Measurements from ENCODE around the gene MESP2.
A peak's percentile ranks its signal among the peaks of the same experiment; 100 is the strongest.

MESP2 gene

GRCh38 chr15:89776274-89777072 lies at the start of gene MESP2:
Gene MESP2, plus strand, starts transcription at chr15:89776332. Its CDS starts 26 bp downstream, at chr15:89776358.
- DNase-seq (ENCODE audit: low read depth), result peak; percentile 76
- TF ChIP-seq CTCF (conservative IDR thresholded peaks at IDR 0.05; ENCODE audit: low read length), result peak; percentile 43
- peak within 1 kb of the TSS; percentile 58 for H3K4me3 ChIP-seq (ENCODE audit: low read length)

GRCh38 chr15:89728254-89728653 lies 47.9 kb upstream of the MESP2 start:
- no peak for TF ChIP-seq CTCF (conservative IDR thresholded peaks at IDR 0.05; ENCODE audit: low read length)
- DNase-seq (ENCODE audit: low read depth), result peak; percentile 69
- no peak overlapping the region for H3K4me3 ChIP-seq (ENCODE audit: low read length)

DNA sequence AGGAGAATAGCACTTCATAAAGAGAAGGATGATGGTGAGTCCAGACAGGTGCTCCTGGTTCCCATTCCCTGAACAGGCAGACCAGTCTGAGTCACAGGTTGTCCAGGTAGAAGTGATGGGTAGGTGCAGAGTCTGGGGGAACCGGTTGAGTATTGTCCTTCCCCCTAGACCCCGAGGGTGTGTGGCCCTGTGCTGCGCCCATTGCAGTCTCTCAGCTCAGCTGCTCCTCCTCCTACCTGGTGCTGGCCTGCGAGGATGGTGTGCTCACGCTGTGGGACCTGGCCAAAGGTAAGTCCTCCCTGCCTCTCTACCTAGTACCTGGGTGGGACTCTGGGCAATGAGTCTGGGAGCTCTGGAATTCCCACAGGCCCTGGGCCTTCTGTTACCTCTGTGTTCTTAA lies 44.9 kb upstream of the MESP2 start:
- no peak for DNase-seq (ENCODE audit: low read depth)
- no peak overlapping the region for H3K4me3 ChIP-seq (ENCODE audit: low read length)
- TF ChIP-seq CTCF (conservative IDR thresholded peaks at IDR 0.05; ENCODE audit: low read length), result no peak

DNA sequence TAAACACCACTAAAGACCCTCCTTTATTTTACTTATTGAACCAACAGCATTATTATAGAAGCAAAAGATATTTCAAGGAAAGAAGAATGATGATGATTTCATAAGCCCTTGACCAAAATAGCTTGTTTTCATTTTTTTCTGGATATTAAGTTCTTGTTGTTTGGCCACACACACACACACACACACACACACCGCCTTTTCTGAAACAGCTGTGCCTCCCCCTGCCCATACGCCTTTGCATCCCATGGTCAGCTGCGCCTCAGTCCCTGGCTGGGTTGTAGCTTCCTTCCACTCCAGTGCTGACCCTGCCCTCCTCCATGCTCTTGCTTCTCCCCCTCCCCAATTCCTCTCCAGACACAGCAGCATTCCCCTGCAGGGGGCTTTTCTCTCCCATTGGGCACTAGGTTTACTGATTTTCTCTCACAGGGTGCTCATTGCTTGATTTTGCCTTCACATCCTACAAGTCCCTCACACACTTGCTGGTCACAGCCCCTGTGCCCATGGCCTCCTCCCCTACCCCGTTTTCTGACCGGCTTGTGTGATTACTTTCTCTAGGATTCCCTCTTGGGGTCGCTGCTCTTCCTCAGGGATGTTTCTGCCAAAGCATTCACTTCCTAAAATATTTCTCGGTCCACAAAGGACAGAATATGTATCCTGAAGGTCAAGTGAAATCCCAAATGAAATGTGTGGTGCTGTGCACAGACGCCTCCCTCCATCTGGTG lies 43.5 kb upstream of the MESP2 start:
- DNase-seq (ENCODE audit: low read depth), result peak; percentile 7
- no peak for TF ChIP-seq CTCF (conservative IDR thresholded peaks at IDR 0.05; ENCODE audit: low read length)

GRCh38 chr15:89735773-89736172 lies 40.4 kb upstream of the MESP2 start:
- no peak overlapping the region for H3K4me3 ChIP-seq (ENCODE audit: low read length)
- DNase-seq (ENCODE audit: low read depth), result no peak
- no peak for TF ChIP-seq CTCF (conservative IDR thresholded peaks at IDR 0.05; ENCODE audit: low read length)

More for the DNA sequence above, 43.5 kb upstream of the MESP2 start:
- H3K4me3 ChIP-seq (ENCODE audit: low read length), result no peak overlapping the region

- peak; percentile 91 for TF ChIP-seq CTCF (conservative IDR thresholded peaks at IDR 0.05; ENCODE audit: low read length)
- no peak overlapping the region for H3K4me3 ChIP-seq (ENCODE audit: low read length)
- peak; percentile 65 for DNase-seq (ENCODE audit: low read depth)
Measured at GRCh38 chr15:89740137-89740536, 36.0 kb upstream of the MESP2 start.

GRCh38 chr15:89743011-89743410 lies 33.1 kb upstream of the MESP2 start:
- no peak for TF ChIP-seq CTCF (conservative IDR thresholded peaks at IDR 0.05; ENCODE audit: low read length)
- no peak overlapping the region for H3K4me3 ChIP-seq (ENCODE audit: low read length)
- no peak for DNase-seq (ENCODE audit: low read depth)

Data from AG10803 (cell line).